SH-SY5Y (cell line): Measurements from ENCODE around the gene KDR.

Source experiments
- GATA2 ChIP-seq: IDR thresholded peaks from 2 replicates; pipeline ENCODE4 v1.6.1; 2011; ENCODE audit warnings: mild to moderate bottlenecking, low read depth, low read length
- GATA3 ChIP-seq: IDR thresholded peaks from 2 replicates; pipeline ENCODE4 v1.6.1; 2011; ENCODE audit warnings: low read depth, mild to moderate bottlenecking, low read length, moderate library complexity

DNA sequence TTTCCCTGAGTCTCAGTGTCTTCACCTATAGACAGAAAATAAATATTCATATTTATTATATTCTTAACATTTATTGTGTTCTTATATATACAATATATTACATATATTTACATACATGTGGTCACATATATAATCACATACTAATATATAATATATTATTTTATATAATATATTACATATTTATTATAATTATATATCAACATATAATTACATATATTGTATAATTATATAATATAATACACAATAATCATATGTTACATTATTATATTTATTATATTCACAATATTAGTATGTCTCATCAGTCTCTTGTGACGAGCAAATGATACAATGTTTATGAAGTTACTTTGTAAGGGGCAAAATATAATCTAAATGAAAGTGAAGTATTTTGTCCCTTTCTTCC lies 87.7 kb downstream of the KDR start:
- TF ChIP-seq GATA3 (no peak), GATA2 (no peak)
